Peyer's patch (tissue), 4 donors: ENCODE results near the gene TAF3.

Source experiments
- CTCF ChIP-seq, 6 experiments: fragments of 450-650 bp in 4 of 6; fragments of 200-600 bp in 2 of 6; sonication (generic) in 1 of 6; IDR thresholded peaks; one replicate each; pipeline ENCODE4 v1.5.1; 2017 to 2019; ENCODE audit warnings: antibody characterized with exemption in 6 of 6, mild to moderate bottlenecking in 3 of 6, moderate library complexity in 1 of 6
- POLR2A ChIP-seq, 2 donors: fragments of 450-650 bp; IDR thresholded peaks; one replicate each; pipeline ENCODE4 v1.5.1; 2017; ENCODE audit warnings: antibody characterized with exemption in 2 of 2, mild to moderate bottlenecking in 2 of 2, moderate library complexity in 2 of 2

- TF ChIP-seq POLR2A (IDR thresholded peaks at IDR 0.05): no peak
- TF ChIP-seq CTCF (IDR thresholded peaks at IDR 0.05): no peak
Observed at GRCh38 chr10:7795605-7796004, 22.7 kb upstream of the TAF3 start.
